ENCODE measurements around the gene GLB1L2. TPM values are rescaled to one million over a fixed set of nuclear protein-coding genes. Genes with fewer than 3 reads are reported as not detected.
"Not testable (repeated sequence)": the region's sequence is repeated elsewhere in the genome, so short reads cannot be mapped to it uniquely, and the experiment has no call there.

GLB1L2 gene
- total RNA-seq, 1 donor from 2014 or later: 3.4 TPM

DNA sequence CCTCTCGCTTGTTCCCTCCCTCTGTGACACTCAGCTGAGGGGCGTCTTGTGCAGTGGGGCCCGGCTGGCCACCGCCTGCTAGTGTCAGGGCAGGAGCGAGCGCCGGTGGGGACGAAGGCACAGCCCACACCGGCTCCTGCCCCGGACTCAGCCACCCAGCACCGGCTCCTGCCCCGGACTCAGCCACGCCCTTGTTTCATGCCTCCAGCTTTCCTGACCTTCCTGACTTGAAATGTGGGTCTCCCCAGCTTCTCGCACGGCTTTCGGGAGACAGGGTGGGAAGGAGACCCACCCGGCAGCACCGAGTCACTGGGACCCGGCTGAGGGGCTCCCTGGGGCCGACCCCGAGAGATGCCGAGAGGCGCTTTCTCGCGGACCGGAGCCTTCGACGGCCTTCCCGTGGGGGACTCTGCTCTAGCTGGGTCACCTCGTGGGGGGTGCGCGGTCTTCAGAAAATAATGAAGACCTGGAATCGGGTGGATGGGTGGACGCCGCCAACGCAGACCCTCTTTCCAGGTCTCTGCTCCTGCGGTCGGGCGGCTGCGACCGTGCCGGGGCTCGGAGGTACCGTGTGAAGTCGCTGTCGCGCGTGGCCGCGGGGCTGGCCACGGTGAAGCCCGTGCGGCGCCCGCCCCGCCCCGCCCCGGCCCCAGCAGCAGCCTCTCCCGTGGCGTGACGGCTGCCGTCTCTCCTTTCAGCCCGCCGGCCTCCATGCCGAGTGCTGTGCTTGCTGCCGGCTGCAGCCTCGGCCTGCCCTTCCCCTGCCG is 10.2 kb downstream of the GLB1L2 start:
- no peak for FAIRE-seq
- no peak for DNase-seq (ENCODE audit: low read depth)

DNA sequence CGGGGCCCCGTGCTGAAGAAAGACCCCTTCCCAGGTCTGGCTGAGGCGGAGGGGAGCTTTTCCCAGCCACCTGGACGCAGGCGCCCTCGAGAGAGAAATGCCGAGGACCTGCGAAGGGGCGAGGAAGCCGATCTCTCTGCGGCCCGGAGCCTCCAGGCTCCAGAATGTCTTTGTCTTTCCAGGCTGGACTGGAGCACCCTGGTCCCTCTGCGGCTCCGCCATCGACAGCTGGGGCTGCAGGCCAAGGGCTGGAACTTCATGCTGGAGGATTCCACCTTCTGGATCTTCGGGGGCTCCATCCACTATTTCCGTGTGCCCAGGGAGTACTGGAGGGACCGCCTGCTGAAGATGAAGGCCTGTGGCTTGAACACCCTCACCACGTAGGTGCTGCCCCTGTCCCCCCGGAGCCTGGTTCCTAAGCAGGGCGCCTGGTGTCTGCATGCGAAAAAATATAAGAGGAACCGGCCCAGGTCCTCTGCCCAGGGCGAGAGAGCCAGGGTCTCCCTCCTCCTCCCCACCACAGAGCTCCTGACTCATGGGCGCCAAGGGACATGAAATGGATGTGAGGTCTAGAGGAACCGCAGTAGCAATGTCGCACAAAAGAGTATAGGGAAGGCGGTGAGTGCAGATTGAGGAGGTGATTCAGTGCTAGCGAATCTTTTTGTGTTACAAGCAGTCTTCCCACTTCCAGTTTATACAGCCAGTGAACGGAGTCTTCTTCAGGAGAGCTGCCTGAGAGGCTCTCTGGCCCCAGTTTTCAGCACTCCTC is 11.0 kb downstream of the GLB1L2 start:
- Histone ChIP-seq H3K27me3 (ENCODE audit: control insufficient read depth, insufficient read depth, low read length) (no peaks in the 10 kb centered on the region), H3K36me3 (ENCODE audit: control insufficient read depth, insufficient read depth, low read length) (no peaks in the 10 kb centered on the region), H3K4me3 (ENCODE audit: low read depth, low read length) (no peak overlapping the region)
- no peak for DNase-seq (ENCODE audit: low read depth)
- TF ChIP-seq, protein P1, sequence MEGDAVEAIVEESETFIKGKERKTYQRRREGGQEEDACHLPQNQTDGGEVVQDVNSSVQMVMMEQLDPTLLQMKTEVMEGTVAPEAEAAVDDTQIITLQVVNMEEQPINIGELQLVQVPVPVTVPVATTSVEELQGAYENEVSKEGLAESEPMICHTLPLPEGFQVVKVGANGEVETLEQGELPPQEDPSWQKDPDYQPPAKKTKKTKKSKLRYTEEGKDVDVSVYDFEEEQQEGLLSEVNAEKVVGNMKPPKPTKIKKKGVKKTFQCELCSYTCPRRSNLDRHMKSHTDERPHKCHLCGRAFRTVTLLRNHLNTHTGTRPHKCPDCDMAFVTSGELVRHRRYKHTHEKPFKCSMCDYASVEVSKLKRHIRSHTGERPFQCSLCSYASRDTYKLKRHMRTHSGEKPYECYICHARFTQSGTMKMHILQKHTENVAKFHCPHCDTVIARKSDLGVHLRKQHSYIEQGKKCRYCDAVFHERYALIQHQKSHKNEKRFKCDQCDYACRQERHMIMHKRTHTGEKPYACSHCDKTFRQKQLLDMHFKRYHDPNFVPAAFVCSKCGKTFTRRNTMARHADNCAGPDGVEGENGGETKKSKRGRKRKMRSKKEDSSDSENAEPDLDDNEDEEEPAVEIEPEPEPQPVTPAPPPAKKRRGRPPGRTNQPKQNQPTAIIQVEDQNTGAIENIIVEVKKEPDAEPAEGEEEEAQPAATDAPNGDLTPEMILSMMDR (IDR thresholded peaks at IDR 0.05; ENCODE audit: insufficient read depth, low read length, severe bottlenecking): no peak
- FAIRE-seq: no peak

More for the DNA sequence above, 10.2 kb downstream of the GLB1L2 start:
- Histone ChIP-seq H3K4me3 (ENCODE audit: low read depth, low read length) (no peak overlapping the region), H3K36me3 (ENCODE audit: control insufficient read depth, insufficient read depth, low read length) (no peaks in the 10 kb centered on the region), H3K27me3 (ENCODE audit: control insufficient read depth, insufficient read depth, low read length) (no peaks in the 10 kb centered on the region)
- TF ChIP-seq, protein P1 (IDR thresholded peaks at IDR 0.05; ENCODE audit: insufficient read depth, low read length, severe bottlenecking): no peak

DNA sequence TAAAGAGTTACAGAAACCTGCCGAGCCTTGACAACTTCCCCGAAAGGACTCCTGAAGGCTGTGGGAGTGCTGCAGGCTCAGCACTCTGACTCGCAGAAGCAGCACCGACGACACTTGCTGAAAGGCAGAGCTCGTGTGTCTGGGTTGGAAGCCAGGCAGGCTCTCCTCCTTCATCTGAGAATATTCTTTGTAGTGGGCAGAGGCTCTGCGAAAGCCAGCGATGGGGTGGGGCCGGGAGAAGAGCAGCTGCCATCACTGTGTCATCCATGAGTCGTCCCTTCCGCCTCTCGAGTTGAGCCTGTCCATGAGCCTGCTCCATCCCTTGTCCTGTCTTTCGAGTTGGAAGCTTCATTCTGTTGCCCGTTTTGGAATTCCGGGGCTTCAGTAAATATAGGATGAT is 11.9 kb downstream of the GLB1L2 start:
- no peak for DNase-seq (ENCODE audit: low read depth)
- TF ChIP-seq, protein P1 (IDR thresholded peaks at IDR 0.05; ENCODE audit: insufficient read depth, low read length, severe bottlenecking): no peak
- no peak for FAIRE-seq
- Histone ChIP-seq H3K4me3 (ENCODE audit: low read depth, low read length) (no peak overlapping the region), H3K36me3 (ENCODE audit: control insufficient read depth, insufficient read depth, low read length) (no peaks in the 10 kb centered on the region), H3K27me3 (ENCODE audit: control insufficient read depth, insufficient read depth, low read length) (no peaks in the 10 kb centered on the region)

DNA sequence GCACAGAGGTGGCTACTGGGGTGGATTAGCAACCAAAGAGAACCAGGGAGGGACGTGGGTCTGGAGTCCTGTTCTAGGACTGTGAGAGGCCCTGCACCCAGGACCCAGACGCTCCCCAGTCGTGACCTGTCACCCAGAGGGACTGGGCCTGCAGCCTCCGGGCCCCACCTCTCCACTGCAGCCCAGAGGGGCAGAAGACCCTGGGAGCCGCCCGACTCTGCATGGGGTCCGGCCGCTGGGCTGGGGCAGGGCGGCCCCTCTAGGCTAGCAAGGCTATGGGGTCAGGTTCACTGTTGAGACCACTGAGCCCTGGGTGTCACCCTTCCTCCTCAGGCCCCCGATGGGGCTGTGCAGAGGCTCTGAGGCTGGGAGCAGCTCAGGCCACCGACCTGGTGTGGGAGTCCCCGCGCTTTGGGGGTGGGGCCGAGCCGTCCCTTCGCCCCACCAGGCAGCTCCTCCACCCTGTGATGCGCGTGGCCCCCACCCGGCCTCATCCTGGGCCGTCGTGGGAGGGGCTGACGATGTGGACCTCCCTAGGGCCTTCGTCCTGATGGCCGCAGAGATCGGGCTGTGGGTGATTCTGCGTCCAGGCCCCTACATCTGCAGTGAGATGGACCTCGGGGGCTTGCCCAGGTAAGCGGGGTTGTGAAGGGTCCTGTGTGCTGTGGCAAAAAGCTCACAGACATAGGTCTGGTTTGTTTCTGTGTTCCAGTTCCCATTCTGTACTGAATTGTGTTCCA is 12.9 kb downstream of the GLB1L2 start:
- not testable (repeated sequence) for H3K4me3 ChIP-seq (ENCODE audit: low read depth, low read length); FAIRE-seq; H3K36me3 ChIP-seq (ENCODE audit: control insufficient read depth, insufficient read depth, low read length); DNase-seq (ENCODE audit: low read depth); H3K27me3 ChIP-seq (ENCODE audit: control insufficient read depth, insufficient read depth, low read length)

DNA sequence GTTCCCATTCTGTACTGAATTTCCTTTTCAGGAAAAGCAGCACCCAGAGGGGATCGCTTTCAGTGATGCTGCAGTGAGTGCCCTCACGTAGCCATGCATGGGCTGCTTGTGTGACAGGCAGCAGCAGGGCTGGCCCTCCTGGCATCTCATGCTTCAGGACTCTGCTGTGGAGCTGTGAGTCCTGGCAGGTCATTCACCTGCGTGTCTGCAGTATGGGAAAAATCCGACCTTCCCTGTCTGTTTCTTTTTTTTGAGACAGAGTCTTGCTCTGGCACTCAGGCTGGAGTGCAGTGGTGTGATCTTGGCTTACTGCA is 13.4 kb downstream of the GLB1L2 start:
- DNase-seq (ENCODE audit: low read depth) (no peak), FAIRE-seq (no peak)
- TF ChIP-seq, protein P1 (IDR thresholded peaks at IDR 0.05; ENCODE audit: insufficient read depth, low read length, severe bottlenecking): no peak
- Histone ChIP-seq H3K36me3 (ENCODE audit: control insufficient read depth, insufficient read depth, low read length) (no peaks in the 10 kb centered on the region), H3K4me3 (ENCODE audit: low read depth, low read length) (no peak overlapping the region), H3K27me3 (ENCODE audit: control insufficient read depth, insufficient read depth, low read length) (no peaks in the 10 kb centered on the region)

Data from bronchial epithelial cell (primary cell).